GM23248 (cell line): ENCODE data around the gene TRAF6. TPM values are rescaled to one million over a fixed set of nuclear protein-coding genes. Genes with fewer than 3 reads are reported as not detected.
A peak's percentile ranks its signal among the peaks of the same experiment; 100 is the strongest.

Source experiments
- DNase-seq: peaks from one replicate; pipeline ENCODE4 v3.0.0-alpha.2; 2015
- H2AFZ ChIP-seq: fragments of 200-600 bp; sonication (generic); 2 replicates; pipeline ENCODE4 v1.6.1; 2016; ENCODE audit warnings: antibody characterized with exemption
- H3F3A ChIP-seq: fragments of 200-600 bp; sonication (generic); 2 replicates; pipeline ENCODE4 v1.6.1; 2016; ENCODE audit warnings: mild to moderate bottlenecking, antibody characterized with exemption, mixed run types; ENCODE audit not compliant: insufficient read depth
- H3K27ac ChIP-seq: fragments of 200-600 bp; sonication (generic); 2 replicates; pipeline ENCODE4 v1.5.1; 2016; ENCODE audit warnings: mild to moderate bottlenecking
- H3K27me3 ChIP-seq: fragments of 200-600 bp; sonication (generic); replicated peaks from 2 replicates; pipeline ENCODE4 v1.6.1; 2016; ENCODE audit warnings: mild to moderate bottlenecking; ENCODE audit not compliant: insufficient read depth
- H3K36me3 ChIP-seq: fragments of 200-600 bp; sonication (generic); 2 replicates; pipeline ENCODE4 v1.6.1; 2016; ENCODE audit warnings: low read depth, mild to moderate bottlenecking
- H3K4me1 ChIP-seq: fragments of 200-600 bp; sonication (generic); 2 replicates; pipeline ENCODE4 v1.6.1; 2016; ENCODE audit warnings: mild to moderate bottlenecking; ENCODE audit not compliant: insufficient read depth
- H3K4me2 ChIP-seq: fragments of 200-600 bp; sonication (generic); one replicate; pipeline ENCODE4 v1.6.1; 2016; ENCODE audit warnings: mild to moderate bottlenecking; ENCODE audit not compliant: unreplicated experiment
- H3K4me3 ChIP-seq: fragments of 200-600 bp; sonication (generic); 2 replicates; pipeline ENCODE4 v1.5.1; 2016; ENCODE audit warnings: mild to moderate bottlenecking
- H3K79me2 ChIP-seq: fragments of 200-600 bp; sonication (generic); 2 replicates; pipeline ENCODE4 v1.6.1; 2016; ENCODE audit warnings: mild to moderate bottlenecking; ENCODE audit not compliant: insufficient read depth
- H3K9ac ChIP-seq: fragments of 200-600 bp; sonication (generic); 2 replicates; pipeline ENCODE4 v1.6.1; 2016; ENCODE audit warnings: mild to moderate bottlenecking
- H3K9me2 ChIP-seq: fragments of 200-600 bp; sonication (generic); 2 replicates; pipeline ENCODE4 v1.6.1; 2016; ENCODE audit warnings: mixed run types, mild to moderate bottlenecking, moderate library complexity; ENCODE audit not compliant: insufficient read depth
- H3K9me3 ChIP-seq: fragments of 200-600 bp; sonication (generic); one replicate; pipeline ENCODE4 v1.6.1; 2017; ENCODE audit warnings: low read depth
- H4K20me1 ChIP-seq: fragments of 200-600 bp; sonication (generic); 2 replicates; pipeline ENCODE4 v1.6.0; 2016; ENCODE audit not compliant: insufficient read depth
- EZH2 ChIP-seq: fragments of 200-600 bp; sonication (generic); IDR thresholded peaks from 2 replicates; pipeline ENCODE4 v1.6.1; 2018; ENCODE audit warnings: antibody characterized with exemption, mild to moderate bottlenecking; ENCODE audit not compliant: insufficient read depth, poor library complexity, severe bottlenecking
- EZH2phosphoT487 ChIP-seq: fragments of 200-600 bp; sonication (generic); IDR thresholded peaks from 2 replicates; pipeline ENCODE4 v1.6.1; 2018; ENCODE audit warnings: antibody characterized with exemption, moderate library complexity, mild to moderate bottlenecking, low read depth; ENCODE audit not compliant: insufficient read depth
- WGBS, 2 experiments: methylation state at CpG; one replicate each; pipeline ENCODE4 v1.1.6; 2015 to 2017; ENCODE audit warnings: low lambda C conversion rate in 2 of 2, low coverage in 1 of 2; ENCODE audit errors: missing lambda C conversion rate in 2 of 2; 5-methylcytosine and 5-hydroxymethylcytosine counted together
- in situ Hi-C: fragments of 300-500 bp; cut with MboI; formaldehyde crosslinking; loops from 2 replicates; pipeline ENCODE4 v1.15.0; 2020
- polyA plus RNA-seq: library from polyadenylated mRNA; unstranded; fragments of >200 nt; fragmentation: Nextera tagmentation; extraction: Ambion mirVana; gene quantifications from 2 replicates; pipeline ENCODE4 v1.2.1, GENCODE V29; 2016
- total RNA-seq: library from RNA; depleted of rRNA; stranded (reverse); fragments of >200 nt; shearing (Covaris generic); gene quantifications from 2 replicates; pipeline ENCODE4 v1.2.3, GENCODE V29; 2014

The TRAF6 gene
- total and polyA plus RNA-seq, 2 experiments from 2014 or later, result 7.2 to 7.9 TPM

GRCh38 chr11:36452961-36453360 is 57.1 kb downstream of the TRAF6 start:
- H3K4me1 ChIP-seq, result peaks cover 53% of the 10 kb centered on the region
- no peak for DNase-seq
- H3K27ac ChIP-seq, result no peak overlapping the region
- 69 to 72% methylated on average over 1 of the region's 1 CpG for WGBS, 2 experiments
- H3K36me3 ChIP-seq, result no peaks in the 10 kb centered on the region; the same call in 1 of the 2 replicates
- no peak overlapping the region for H3K9ac ChIP-seq
- no peaks in the 10 kb centered on the region for H4K20me1 ChIP-seq
- TF ChIP-seq EZH2 (no peak), EZH2phosphoT487 (no peak)
- no peak overlapping the region for H3K4me3 ChIP-seq
- H3K9me3 ChIP-seq, result no peaks in the 10 kb centered on the region
- peaks cover 29% of the 10 kb centered on the region for H3F3A ChIP-seq
- no peaks in the 10 kb centered on the region for H3K9me2 ChIP-seq
- no peak overlapping the region for H3K4me2 ChIP-seq
- no peaks in the 10 kb centered on the region for H3K27me3 ChIP-seq
- no peaks in the 10 kb centered on the region for H3K79me2 ChIP-seq
- no peak overlapping the region for H2AFZ ChIP-seq
- in situ Hi-C loops, result no loop called here

DNA sequence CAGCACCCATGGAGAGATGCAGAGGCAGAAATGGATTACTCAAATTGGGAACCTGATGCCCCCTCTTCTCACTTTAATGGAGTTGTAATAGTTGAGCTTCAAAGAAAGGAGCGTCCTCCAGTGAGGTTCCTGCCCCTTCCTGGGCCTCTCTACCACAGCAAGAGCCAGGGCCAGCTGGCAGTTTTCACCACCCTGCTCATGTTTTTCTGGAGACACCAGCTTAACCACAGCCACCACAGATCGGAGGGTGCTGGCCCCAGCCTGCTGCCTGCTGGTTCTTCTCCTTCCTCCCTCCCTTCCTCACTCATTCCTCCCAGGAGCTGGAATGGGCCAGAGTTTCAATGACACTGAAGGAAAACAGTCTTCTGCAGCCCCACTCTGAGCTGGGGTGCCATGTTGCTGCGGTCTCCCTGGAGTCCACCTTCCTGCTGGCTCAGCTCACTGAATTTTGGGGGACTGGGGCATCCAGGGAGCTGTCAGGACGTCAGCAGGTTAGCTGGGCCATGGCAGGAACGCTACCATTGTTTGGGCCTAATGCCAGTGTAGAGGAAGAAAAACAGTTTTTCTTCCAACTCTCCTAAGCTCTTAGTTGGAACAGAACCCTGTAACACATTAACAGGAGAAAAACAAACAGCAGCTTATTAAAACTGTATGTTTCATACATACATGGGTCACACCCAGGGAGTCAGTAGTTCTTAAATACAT is 57.7 kb downstream of the TRAF6 start:
- Histone ChIP-seq H3K4me2 (no peak overlapping the region), H3K27me3 (no peaks in the 10 kb centered on the region), H3K4me1 (peaks cover 53% of the 10 kb centered on the region), H3K36me3 (no peaks in the 10 kb centered on the region; the same call in 1 of the 2 replicates), H3K9me3 (no peaks in the 10 kb centered on the region), H3F3A (peaks cover 29% of the 10 kb centered on the region), H3K79me2 (no peaks in the 10 kb centered on the region), H3K27ac (no peak overlapping the region), H3K9ac (no peak overlapping the region), H3K9me2 (no peaks in the 10 kb centered on the region), H4K20me1 (no peaks in the 10 kb centered on the region), H3K4me3 (no peak overlapping the region), H2AFZ (no peak overlapping the region)
- WGBS, 2 experiments, result 72% methylated on average over 5 of the region's 5 CpGs
- no peak for TF ChIP-seq EZH2phosphoT487
- TF ChIP-seq EZH2, result no peak
- in situ Hi-C loops, result no loop called here
- DNase-seq, result peak; percentile 52

GRCh38 chr11:36451681-36452080 is 58.4 kb downstream of the TRAF6 start:
- H3K27me3 ChIP-seq, result no peaks in the 10 kb centered on the region
- no peaks in the 10 kb centered on the region for H3K79me2 ChIP-seq
- no peak for DNase-seq
- H3K4me2 ChIP-seq, result no peak overlapping the region
- no peaks in the 10 kb centered on the region for H3K9me2 ChIP-seq
- peaks cover 48% of the 10 kb centered on the region for H3K4me1 ChIP-seq
- no peaks in the 10 kb centered on the region for H4K20me1 ChIP-seq
- H3K27ac ChIP-seq, result no peak overlapping the region
- TF ChIP-seq EZH2 (no peak), EZH2phosphoT487 (no peak)
- in situ Hi-C loops, result no loop called here
- H3K4me3 ChIP-seq, result no peak overlapping the region
- H3K9me3 ChIP-seq, result no peaks in the 10 kb centered on the region
- peaks cover 23% of the 10 kb centered on the region for H3F3A ChIP-seq
- H3K9ac ChIP-seq, result no peak overlapping the region
- no peaks in the 10 kb centered on the region; the same call in 1 of the 2 replicates for H3K36me3 ChIP-seq
- H2AFZ ChIP-seq, result no peak overlapping the region
- 94% methylated on average over 1 of the region's 1 CpG for WGBS, 2 experiments

DNA sequence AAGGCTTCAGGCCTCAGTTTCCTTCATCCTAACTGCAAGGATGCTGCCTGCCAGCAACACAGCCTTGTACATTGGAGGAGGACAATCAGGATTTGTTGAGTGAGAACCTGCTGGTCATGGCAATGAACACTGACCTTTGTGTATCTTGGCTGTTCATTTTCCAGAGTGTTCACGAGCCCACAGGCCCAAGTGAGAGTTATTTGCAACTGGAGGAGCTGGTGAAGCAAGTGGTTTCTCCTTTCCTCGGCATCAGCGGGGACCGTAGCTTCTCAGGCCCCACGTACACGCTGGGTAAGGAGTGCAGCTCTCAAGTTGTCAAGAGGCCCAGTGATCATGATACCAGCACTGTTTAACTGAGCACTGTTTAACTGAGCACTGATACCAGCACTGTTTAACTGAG is 59.0 kb downstream of the TRAF6 start:
- Histone ChIP-seq H3K79me2 (no peaks in the 10 kb centered on the region), H3K4me1 (peaks cover 41% of the 10 kb centered on the region), H2AFZ (no peak overlapping the region), H3K36me3 (no peaks in the 10 kb centered on the region; the same call in 1 of the 2 replicates), H3K9ac (no peak overlapping the region), H3K4me2 (no peak overlapping the region), H3F3A (peaks cover 16% of the 10 kb centered on the region; the same call in 1 of the 2 replicates), H4K20me1 (no peaks in the 10 kb centered on the region), H3K9me3 (no peaks in the 10 kb centered on the region), H3K9me2 (no peaks in the 10 kb centered on the region), H3K27ac (no peak overlapping the region), H3K27me3 (no peaks in the 10 kb centered on the region), H3K4me3 (no peak overlapping the region)
- in situ Hi-C loops, result no loop called here
- TF ChIP-seq EZH2phosphoT487 (no peak), EZH2 (no peak)
- no peak for DNase-seq
- WGBS, 2 experiments, result 87% methylated on average over 6 of the region's 6 CpGs
